SU-DHL-6 (cell line): ENCODE data around the gene CFAP20DC.

Source experiments
- H2AFZ ChIP-seq: fragments of 200-600 bp; sonication (generic); 2 replicates; pipeline ENCODE4 v1.6.1; 2014; ENCODE audit warnings: low read depth, mild to moderate bottlenecking, moderate library complexity, mixed read lengths, antibody characterized with exemption, low read length; ENCODE audit not compliant: severe bottlenecking
- H3F3A ChIP-seq: fragments of 200-600 bp; shearing (Covaris generic); 2 replicates; pipeline ENCODE4 v1.6.0; 2016; ENCODE audit warnings: antibody characterized with exemption, mild to moderate bottlenecking; ENCODE audit not compliant: insufficient read depth
- H3K27ac ChIP-seq: fragments of 200-600 bp; sonication (generic); 2 replicates; pipeline ENCODE4 v1.5.1; 2016; ENCODE audit warnings: low read depth, mild to moderate bottlenecking, low read length, moderate library complexity, mixed read lengths
- H3K27me3 ChIP-seq: fragments of 200-600 bp; sonication (generic), shearing (Covaris generic); 2 replicates; pipeline ENCODE4 v1.6.0; 2014; ENCODE audit warnings: mild to moderate bottlenecking, low read length
- H3K36me3 ChIP-seq: fragments of 200-600 bp; sonication (generic); 2 replicates; pipeline ENCODE4 v1.6.1; 2014; ENCODE audit warnings: mild to moderate bottlenecking, low read length, mixed read lengths
- H3K4me2 ChIP-seq: fragments of 300-600, 200-600 bp; shearing (Covaris generic), sonication (generic); 2 replicates; pipeline ENCODE4 v1.6.0; 2014; ENCODE audit warnings: low read length, low read depth, mild to moderate bottlenecking; ENCODE audit not compliant: poor library complexity, severe bottlenecking
- H3K4me3 ChIP-seq: fragments of 200-600 bp; sonication (generic); 2 replicates; pipeline ENCODE4 v1.5.1; 2014; ENCODE audit warnings: antibody characterized with exemption, low read length, mild to moderate bottlenecking, mixed read lengths; ENCODE audit not compliant: insufficient read depth, poor library complexity, severe bottlenecking
- H3K79me2 ChIP-seq: fragments of 200-600 bp; sonication (generic); 2 replicates; pipeline ENCODE4 v1.6.1; 2014; ENCODE audit warnings: mild to moderate bottlenecking, low read length, moderate library complexity; ENCODE audit not compliant: insufficient read depth
- H3K9ac ChIP-seq: fragments of 200-600 bp; sonication (generic); 2 replicates; pipeline ENCODE4 v1.7.0; 2014; ENCODE audit warnings: mild to moderate bottlenecking, low read length
- H3K9me2 ChIP-seq: fragments of 200-600 bp; sonication (generic); replicated peaks from 2 replicates; pipeline ENCODE4 v1.6.1; 2014; ENCODE audit warnings: low read length; ENCODE audit not compliant: insufficient read depth
- H3K9me3 ChIP-seq: fragments of 200-600 bp; sonication (generic); 2 replicates; pipeline ENCODE4 v1.6.1; 2014; ENCODE audit warnings: low read length, mixed read lengths; ENCODE audit not compliant: insufficient read depth
- H4K20me1 ChIP-seq: fragments of 200-600 bp; sonication (generic); 2 replicates; pipeline ENCODE4 v1.6.1; 2014; ENCODE audit warnings: low read depth, mild to moderate bottlenecking, antibody characterized with exemption, low read length, moderate library complexity, mixed read lengths
- EZH2phosphoT487 ChIP-seq: fragments of 200-600 bp; sonication (generic), shearing (Covaris generic); conservative IDR thresholded peaks from 2 replicates; pipeline ENCODE4 v1.6.1; 2018; ENCODE audit warnings: mild to moderate bottlenecking, antibody characterized with exemption, low read length, moderate library complexity, mixed read lengths
- TF ChIP-seq, protein P1 (sequence below): fragments of 200-600 bp; sonication (generic); IDR thresholded peaks from one replicate; pipeline ENCODE4 v1.5.1; 2017; ENCODE audit warnings: antibody characterized with exemption, mild to moderate bottlenecking, low read length, moderate library complexity; ENCODE audit not compliant: insufficient read depth, poor library complexity, severe bottlenecking

Gene CFAP20DC

DNA sequence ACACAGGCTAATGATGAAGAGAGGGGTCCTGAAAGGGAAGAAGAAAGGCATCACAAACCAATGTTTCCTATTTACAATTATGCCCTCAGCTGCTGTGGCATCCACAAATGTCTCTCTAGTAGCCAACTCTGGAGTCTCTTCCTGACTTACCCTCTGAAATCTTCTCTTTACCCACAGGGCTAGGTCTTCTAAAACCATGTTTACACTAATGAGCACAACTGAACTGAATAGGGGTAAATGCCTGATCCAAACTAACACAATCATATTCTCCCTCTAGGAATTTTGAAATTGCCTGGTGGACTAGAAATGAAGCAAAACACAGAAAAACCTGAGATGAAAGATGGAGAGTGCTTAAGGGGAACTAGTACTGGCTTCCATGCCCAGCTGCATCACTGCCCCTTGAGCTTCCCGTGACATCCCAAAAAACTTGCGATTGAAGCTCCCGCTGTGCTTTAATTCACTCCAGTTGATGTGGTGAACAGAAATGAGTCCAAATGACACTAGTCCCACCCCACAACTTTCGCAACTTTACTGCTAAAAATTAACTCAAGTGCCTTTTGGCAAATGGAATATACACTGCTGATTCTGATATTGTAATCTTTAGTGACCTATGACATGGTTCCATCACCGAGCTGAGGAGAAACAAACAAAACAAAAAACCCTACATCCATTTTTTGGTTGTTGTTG, 32.8 kb downstream of the CFAP20DC start:
- Histone ChIP-seq H3K36me3 (no peaks in the 10 kb centered on the region), H3K9me3 (no peaks in the 10 kb centered on the region), H4K20me1 (no peaks in the 10 kb centered on the region), H3K27me3 (no peaks in the 10 kb centered on the region), H3K9me2 (no peaks in the 10 kb centered on the region), H3F3A (no peaks in the 10 kb centered on the region), H3K79me2 (no peaks in the 10 kb centered on the region), H3K4me3 (no peak overlapping the region), H3K27ac (no peak overlapping the region), H2AFZ (no peak overlapping the region), H3K9ac (no peak overlapping the region), H3K4me2 (no peak overlapping the region)
- TF ChIP-seq, protein P1, sequence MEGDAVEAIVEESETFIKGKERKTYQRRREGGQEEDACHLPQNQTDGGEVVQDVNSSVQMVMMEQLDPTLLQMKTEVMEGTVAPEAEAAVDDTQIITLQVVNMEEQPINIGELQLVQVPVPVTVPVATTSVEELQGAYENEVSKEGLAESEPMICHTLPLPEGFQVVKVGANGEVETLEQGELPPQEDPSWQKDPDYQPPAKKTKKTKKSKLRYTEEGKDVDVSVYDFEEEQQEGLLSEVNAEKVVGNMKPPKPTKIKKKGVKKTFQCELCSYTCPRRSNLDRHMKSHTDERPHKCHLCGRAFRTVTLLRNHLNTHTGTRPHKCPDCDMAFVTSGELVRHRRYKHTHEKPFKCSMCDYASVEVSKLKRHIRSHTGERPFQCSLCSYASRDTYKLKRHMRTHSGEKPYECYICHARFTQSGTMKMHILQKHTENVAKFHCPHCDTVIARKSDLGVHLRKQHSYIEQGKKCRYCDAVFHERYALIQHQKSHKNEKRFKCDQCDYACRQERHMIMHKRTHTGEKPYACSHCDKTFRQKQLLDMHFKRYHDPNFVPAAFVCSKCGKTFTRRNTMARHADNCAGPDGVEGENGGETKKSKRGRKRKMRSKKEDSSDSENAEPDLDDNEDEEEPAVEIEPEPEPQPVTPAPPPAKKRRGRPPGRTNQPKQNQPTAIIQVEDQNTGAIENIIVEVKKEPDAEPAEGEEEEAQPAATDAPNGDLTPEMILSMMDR: no peak
- TF ChIP-seq EZH2phosphoT487: no peak

DNA sequence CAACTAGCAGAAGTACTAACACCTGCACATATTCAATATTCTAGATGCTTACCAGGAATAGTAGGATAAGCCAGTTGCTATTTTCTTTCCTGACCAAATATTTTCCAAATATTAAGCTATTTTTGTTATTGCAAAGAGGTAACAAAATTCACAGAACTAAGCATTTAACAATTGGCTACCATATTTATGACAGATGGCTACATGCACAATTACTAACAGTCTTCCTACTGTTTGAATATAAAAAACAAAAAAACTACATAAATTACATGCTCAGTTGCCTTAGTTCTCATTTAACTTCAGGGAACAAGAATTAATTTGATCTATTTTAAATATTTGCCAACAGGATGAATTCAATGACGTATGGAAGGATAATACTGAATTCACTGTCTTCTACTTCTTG, 36.2 kb downstream of the CFAP20DC start:
- no peaks in the 10 kb centered on the region for H3K79me2 ChIP-seq
- H4K20me1 ChIP-seq: no peaks in the 10 kb centered on the region
- H3K36me3 ChIP-seq: no peaks in the 10 kb centered on the region
- H3K9me3 ChIP-seq: no peaks in the 10 kb centered on the region
- H2AFZ ChIP-seq: no peak overlapping the region
- no peak overlapping the region for H3K4me3 ChIP-seq
- no peak overlapping the region for H3K4me2 ChIP-seq
- no peaks in the 10 kb centered on the region for H3F3A ChIP-seq
- no peaks in the 10 kb centered on the region for H3K9me2 ChIP-seq
- no peaks in the 10 kb centered on the region for H3K27me3 ChIP-seq
- no peak overlapping the region for H3K9ac ChIP-seq
- TF ChIP-seq, protein P1: no peak
- no peak for TF ChIP-seq EZH2phosphoT487
- H3K27ac ChIP-seq: no peak overlapping the region

DNA sequence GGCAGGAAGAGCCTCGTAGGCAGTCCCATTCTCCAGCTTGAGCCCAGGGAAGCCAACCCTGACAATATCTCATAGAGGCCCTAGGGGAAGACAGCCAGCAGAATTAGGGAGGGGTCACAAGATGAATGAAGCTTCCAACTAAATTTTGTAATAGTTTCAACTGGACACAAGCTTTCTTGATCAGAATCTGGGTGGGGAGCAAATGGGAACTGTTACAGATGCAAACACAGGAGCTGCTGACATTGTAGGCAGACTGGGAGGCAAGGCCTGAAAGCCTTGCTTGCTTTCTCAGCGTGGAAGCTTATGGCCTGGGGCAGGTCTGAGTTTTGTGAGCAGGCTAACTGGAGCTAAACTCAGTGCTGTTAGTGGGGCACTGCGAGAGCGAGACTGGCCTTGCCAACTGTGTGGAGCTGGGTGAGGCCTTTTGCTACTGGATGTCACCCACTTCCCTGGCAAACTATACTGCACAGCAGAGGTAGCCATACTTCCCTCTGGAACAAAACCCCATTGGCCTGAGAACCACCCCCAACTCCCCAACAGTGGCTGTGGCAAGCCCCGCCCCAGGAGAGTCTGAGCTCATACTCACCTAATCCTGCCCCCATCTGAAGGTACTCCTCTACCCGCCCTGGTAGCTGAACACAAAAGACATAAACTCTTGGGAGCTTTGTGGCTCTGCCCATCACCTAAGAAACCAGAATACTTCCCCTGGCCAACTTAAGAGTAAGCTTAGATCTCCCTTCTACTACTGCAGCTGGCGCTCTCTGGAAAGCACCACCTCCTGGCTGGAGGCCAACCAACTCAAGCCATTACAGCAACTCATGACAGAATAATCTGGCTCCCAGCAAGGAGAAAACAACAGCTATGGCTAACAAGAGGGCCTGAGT, 42.9 kb downstream of the CFAP20DC start:
- Histone ChIP-seq H3F3A (no peaks in the 10 kb centered on the region), H3K27me3 (no peaks in the 10 kb centered on the region), H3K36me3 (no peaks in the 10 kb centered on the region), H3K9me2 (no peaks in the 10 kb centered on the region), H3K9ac (no peak overlapping the region), H3K4me3 (no peak overlapping the region), H2AFZ (no peak overlapping the region), H3K27ac (no peak overlapping the region), H3K4me2 (no peak overlapping the region), H3K79me2 (no peaks in the 10 kb centered on the region), H3K9me3 (no peaks in the 10 kb centered on the region), H4K20me1 (no peaks in the 10 kb centered on the region)
- no peak for TF ChIP-seq EZH2phosphoT487
- TF ChIP-seq, protein P1: no peak
